Stimulated activated CD8-positive, alpha-beta memory T cell treated with anti-CD3 and anti-CD28 coated beads, Interleukin-12 subunit alpha, Interleukin-12 subunit beta, amount 100 ng/mL, for 24 hours (primary cell): ENCODE data around the gene TCFL5.

Experiments used
- DNase-seq: peaks from one replicate; pipeline ENCODE4 v3.0.0-alpha.2; 2020; ENCODE audit errors: extremely low read depth

The TCFL5 gene

DNA sequence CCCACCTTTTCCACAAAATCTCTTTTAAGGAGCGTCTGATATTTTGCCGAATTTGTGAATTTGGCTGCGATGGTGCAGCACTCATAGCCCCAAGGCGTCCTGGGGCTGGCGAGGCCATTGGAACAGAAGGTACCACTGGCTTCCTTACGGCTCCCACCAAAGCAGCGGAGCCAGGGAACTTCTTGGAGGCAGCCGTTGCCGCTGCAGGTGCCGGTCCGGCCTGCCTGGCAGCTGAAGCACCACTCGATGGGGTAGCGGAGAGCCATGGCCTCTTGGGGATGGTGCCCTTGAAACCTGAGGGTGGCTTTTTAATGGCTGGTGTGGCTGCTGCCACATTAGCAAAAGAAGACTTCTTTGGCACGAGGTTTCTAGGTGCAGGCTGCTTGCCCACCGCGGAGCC lies 34.9 kb upstream of the TCFL5 start:
- DNase-seq = no peak

DNA sequence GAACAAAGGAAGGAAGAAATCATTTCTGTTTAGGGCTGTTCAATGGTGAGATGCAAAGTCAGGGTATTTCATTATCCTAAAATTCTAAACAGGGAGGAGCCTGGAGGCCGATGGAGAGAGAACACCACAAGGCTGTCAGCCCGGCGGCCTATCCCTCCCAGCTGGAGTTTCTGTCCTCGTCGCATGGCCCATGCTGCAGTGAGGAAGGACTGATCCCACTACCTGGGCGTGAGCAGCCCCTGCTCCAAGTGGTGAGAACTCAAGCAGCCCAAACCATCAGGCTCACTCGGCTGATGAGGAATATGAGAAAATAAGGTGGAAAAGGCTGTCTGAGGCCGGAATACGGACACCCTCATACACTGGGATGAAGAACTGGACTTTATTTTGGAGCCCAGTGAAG lies 33.9 kb upstream of the TCFL5 start:
- DNase-seq = no peak

GRCh38 chr20:62894261-62894660 lies 32.6 kb upstream of the TCFL5 start:
- no peak for DNase-seq

- DNase-seq = no peak
Observed at GRCh38 chr20:62893700-62894099, 32.1 kb upstream of the TCFL5 start.

- no peak for DNase-seq
Observed at GRCh38 chr20:62892348-62893304, 31.0 kb upstream of the TCFL5 start.

GRCh38 chr20:62891111-62891510 lies 29.5 kb upstream of the TCFL5 start:
- no peak for DNase-seq

DNA sequence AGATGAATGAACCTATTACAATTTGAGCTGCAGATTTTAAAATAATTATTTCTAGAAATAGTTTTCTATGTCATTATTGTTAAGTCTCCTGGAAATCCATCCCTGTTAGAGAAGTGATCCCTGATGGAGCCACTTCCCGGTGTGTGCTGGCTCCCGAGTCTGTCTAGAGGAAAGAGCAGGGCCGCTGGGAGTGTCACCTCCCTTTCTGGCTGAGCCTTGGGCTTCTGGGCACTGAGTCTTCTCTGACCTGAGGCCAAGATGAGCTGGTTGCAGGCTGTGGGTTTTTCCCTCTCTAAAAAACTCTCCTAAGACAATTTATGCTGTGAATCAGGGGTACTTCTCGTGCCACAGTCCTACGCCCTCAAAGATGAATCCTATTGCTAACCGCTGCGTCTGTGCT lies 28.8 kb upstream of the TCFL5 start:
- DNase-seq = no peak

GRCh38 chr20:62889871-62890270 lies 28.2 kb upstream of the TCFL5 start:
- no peak for DNase-seq

DNA sequence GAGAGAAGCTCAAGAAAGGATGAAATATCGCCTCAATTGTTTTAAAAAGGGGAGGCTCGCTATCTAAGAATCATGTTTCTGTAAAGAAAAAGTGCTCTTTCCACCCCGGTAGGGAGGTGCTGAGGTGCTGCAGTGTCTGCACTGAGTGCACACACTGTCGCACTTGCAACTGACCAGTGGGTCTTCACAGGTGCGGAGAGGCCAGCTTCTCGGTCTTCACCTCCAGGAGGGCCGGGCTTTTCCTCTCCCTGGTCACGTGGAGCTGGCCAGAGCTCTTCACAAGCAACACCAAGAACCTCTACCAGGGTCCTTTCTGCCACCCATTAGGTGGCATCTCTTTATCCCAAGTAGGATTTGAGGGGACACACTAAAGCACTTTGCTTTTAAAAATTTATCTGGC lies 27.8 kb upstream of the TCFL5 start:
- no peak for DNase-seq

DNA sequence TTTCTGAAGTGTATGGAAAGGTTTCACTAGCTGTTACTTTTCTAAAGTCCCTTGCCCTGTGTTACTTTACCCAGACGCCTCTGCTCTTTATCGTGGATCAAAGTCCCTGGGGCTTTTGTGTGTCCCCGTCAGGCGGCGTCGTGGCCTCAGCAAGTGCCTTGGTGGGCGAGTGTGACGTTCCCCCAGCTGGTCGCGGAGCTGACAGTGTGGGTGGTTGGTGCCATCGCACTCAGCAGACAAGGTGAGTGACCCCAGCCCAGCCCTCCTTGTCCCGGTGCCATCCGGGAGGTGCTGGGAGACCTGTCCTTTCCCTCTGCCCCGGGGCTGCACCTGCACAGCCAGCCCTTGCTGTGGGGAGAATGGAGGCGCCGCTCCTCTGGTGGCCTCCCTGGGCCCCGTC lies 27.3 kb upstream of the TCFL5 start:
- DNase-seq = no peak

DNA sequence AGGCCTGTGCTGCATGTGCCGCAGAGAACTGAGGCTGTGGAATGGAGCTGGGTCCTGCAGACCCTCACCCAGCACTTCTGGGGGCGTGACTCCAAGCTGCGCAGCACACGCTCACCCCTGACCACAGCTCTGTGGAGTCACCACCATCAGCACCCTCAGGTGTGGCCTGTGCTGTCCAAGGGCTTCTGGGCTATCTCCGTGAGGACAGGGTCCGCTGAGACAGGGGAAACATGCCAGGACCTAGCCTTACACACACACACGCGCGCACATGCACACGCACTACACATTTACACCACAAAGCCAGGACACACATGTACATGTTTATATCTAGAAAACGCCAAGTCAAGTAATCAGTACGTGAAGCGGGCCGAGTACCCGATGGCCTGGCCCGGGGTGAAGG lies 26.8 kb upstream of the TCFL5 start:
- DNase-seq = no peak

- DNase-seq = no peak
Observed at GRCh38 chr20:62887860-62888239, 26.2 kb upstream of the TCFL5 start.

GRCh38 chr20:62887152-62887859 lies 25.7 kb upstream of the TCFL5 start:
- DNase-seq = no peak

DNA sequence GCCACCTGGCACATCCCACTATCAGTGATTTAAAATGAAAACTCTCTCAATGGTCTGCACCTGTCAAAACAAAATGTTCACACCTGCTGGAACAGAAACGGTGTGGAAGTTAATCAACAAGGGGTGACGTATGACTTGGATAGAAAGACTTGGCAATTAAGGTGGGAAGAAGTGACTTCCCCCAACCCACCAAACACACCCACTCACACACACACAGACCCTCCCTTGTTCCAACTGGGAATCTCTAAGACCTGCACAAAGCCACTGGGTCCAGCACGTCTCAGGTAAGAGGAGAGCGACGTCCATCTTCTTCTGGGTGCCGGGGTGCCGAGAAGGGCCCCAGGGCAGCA lies 25.1 kb upstream of the TCFL5 start:
- no peak for DNase-seq

- DNase-seq = no peak
Observed at GRCh38 chr20:62885896-62886708, 24.5 kb upstream of the TCFL5 start.

- no peak for DNase-seq
Observed at GRCh38 chr20:62885046-62885895, 23.6 kb upstream of the TCFL5 start.

DNA sequence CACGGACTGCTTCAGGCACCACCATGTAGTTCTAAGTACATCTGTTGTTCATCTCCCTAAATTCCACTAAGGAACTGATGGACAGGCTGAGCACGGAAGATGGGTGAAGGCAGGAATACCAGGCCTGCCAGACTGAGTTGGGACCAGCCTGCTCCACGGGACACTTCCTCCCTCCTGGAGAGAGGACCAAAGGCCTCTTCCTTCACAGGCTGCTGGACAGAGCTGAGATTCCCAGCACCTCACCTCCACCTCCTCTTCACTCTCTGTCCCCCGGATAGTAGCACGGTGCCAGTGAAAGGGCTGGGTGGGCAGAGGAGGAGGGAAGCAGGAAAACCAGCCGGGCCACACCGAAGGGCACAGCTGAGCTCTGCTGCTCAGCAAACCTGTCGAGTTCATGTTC lies 22.9 kb upstream of the TCFL5 start:
- no peak for DNase-seq

DNA sequence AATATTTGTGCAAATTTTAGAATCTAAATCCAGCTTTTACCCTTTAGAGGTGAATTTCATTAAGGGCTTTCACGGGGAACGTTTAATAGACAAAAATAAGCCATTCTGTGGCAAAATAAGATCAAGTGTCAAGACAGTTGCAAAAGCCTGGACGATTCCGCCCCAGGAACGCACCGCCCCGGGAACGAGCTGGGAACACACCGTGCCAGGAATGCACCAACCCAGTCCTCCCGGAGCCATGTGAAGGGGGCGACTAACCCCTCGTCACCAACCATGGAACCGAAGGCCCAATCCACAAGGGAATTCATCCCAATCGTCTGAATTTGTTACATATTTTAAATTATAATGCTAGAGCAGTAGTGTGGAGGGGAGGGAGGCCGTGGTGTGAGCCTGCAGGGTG lies 20.8 kb upstream of the TCFL5 start:
- no peak for DNase-seq

- DNase-seq = no peak
Observed at GRCh38 chr20:62881662-62882395, 20.2 kb upstream of the TCFL5 start.

DNA sequence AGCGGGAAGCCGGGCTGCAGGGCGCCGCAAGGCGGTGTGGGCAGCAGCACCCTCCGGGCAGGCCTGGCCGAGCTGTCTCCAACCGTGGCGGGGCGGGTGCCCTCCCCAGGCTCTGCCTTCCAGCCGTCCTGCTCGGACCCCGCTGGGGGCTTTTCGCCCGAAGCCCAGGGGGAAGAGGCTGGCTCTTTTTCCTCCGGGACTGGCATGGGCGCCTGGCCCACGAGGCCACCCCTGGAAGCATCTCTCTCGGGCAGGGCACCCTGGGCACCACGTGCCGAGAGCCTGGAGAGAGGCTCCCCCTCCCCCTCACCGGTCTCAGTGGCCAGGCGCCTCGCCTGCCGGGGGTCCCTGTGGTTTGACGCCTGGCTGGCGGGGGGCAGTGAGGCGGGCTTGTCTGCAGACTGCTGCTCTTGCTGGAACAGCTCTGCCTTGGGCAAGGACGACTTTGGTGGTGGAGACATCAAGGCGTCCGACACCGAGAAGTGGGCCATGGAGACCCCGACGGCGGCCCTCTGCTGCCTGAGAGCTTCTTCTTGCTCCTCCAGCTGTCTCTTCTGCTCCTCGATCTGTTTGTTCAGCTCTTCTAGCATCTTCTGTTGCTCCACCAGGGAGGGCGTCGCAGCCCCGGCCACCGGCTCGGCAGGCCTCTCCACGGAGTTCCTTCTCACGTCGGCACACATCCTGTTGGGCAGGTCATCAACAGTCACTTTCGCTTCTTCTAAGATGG lies 19.5 kb upstream of the TCFL5 start:
- no peak for DNase-seq
